Measurements from ENCODE around the gene ABCG5.

GRCh38 chr2:43822839-43823238 lies 15.8 kb downstream of the ABCG5 start:
- TF ChIP-seq POLR2AphosphoS5 (IDR thresholded peaks at IDR 0.05; ENCODE audit: low read depth) (no peak), CTCF (IDR thresholded peaks at IDR 0.05; ENCODE audit: insufficient read depth, low read length) (no peak), GABPA (IDR thresholded peaks at IDR 0.05; ENCODE audit: low read depth) (no peak), REST (IDR thresholded peaks at IDR 0.05; ENCODE audit: insufficient replicate concordance, low read depth) (no peak)

Measured in HL-60 (cell line).